Esophagus muscularis mucosa (tissue), 4 donors: Measurements from ENCODE around the gene NACA2. TPM values are rescaled to one million over a fixed set of nuclear protein-coding genes. Genes with fewer than 3 reads are reported as not detected.

ENCODE experiments used
- DNase-seq: peaks from one replicate; pipeline ENCODE4 v3.0.0-alpha.2; 2017; ENCODE audit errors: extremely low spot score
- H3K27ac ChIP-seq, 4 donors: fragments of 200-600 bp; sonication (generic); replicated peaks in 1 of 4; 1 replicate in 3 of 4; 2 replicates in 1 of 4; pipeline ENCODE4 v1.5.1; 2016 to 2019; ENCODE audit warnings: mild to moderate bottlenecking in 1 of 4
- H3K27me3 ChIP-seq, 4 donors: fragments of 200-600 bp; sonication (generic); one replicate each; pipeline versions ENCODE4 v1.5.1 to v1.6.0; 2016 to 2019
- H3K36me3 ChIP-seq, 4 donors: fragments of 200-600 bp; sonication (generic); one replicate each; pipeline ENCODE4 v1.5.1; 2016 to 2019
- H3K4me1 ChIP-seq, 4 donors: fragments of 200-600 bp; sonication (generic); one replicate each; pipeline ENCODE4 v1.5.1; 2016 to 2019
- H3K4me3 ChIP-seq, 4 donors: fragments of 200-600 bp; sonication (generic); 1 replicate in 2 of 4; 2 replicates in 2 of 4; pipeline ENCODE4 v1.5.1; 2016 to 2019; ENCODE audit warnings: mild to moderate bottlenecking in 4 of 4, moderate library complexity in 1 of 4
- H3K9me3 ChIP-seq, 4 donors: fragments of 200-600 bp; sonication (generic); 1 replicate in 3 of 4; 2 replicates in 1 of 4; pipeline ENCODE4 v1.5.1; 2016 to 2019
- EP300 ChIP-seq: sonication (generic); formaldehyde crosslinking; IDR thresholded peaks from one replicate; pipeline ENCODE4 v1.6.1; 2017; ENCODE audit warnings: antibody characterized with exemption
- POLR2A ChIP-seq: fragments of 450-650 bp; IDR thresholded peaks from one replicate; pipeline ENCODE4 v1.6.1; 2017; ENCODE audit warnings: antibody characterized with exemption, moderate library complexity, mild to moderate bottlenecking, low read depth
- POLR2AphosphoS5 ChIP-seq, 2 donors: sonication (generic); formaldehyde crosslinking; IDR thresholded peaks; one replicate each; pipeline ENCODE4 v1.6.1; 2017; ENCODE audit warnings: antibody characterized with exemption in 2 of 2
- WGBS: methylation state at CpG from one replicate; pipeline ENCODE4 v1.1.5; 2018; 5-methylcytosine and 5-hydroxymethylcytosine counted together
- intact Hi-C: fragments of 100-400 bp; cut with DNase I; formaldehyde crosslinking; loops from one replicate; pipeline ENCODE4 v1.15.1; 2023
- total RNA-seq, 4 donors: library from RNA; depleted of rRNA; stranded (reverse); fragments of >200 nt; gene quantifications; one replicate each; pipeline versions ENCODE4 v1.1.0 to v1.2.1, GENCODE V29; 2016
- TF ChIP-seq, protein P1 (sequence below), 3 experiments: fragments of 200-600 bp in 2 of 3; fragments of 450-650 bp in 1 of 3; sonication (generic) in 2 of 3; IDR thresholded peaks; one replicate each; pipeline ENCODE4 v1.5.1; 2017 to 2019; ENCODE audit warnings: antibody characterized with exemption in 3 of 3, mild to moderate bottlenecking in 2 of 3, moderate library complexity in 1 of 3

NACA2 gene
- total RNA-seq, 4 donors from 2014 or later, result not detected

DNA sequence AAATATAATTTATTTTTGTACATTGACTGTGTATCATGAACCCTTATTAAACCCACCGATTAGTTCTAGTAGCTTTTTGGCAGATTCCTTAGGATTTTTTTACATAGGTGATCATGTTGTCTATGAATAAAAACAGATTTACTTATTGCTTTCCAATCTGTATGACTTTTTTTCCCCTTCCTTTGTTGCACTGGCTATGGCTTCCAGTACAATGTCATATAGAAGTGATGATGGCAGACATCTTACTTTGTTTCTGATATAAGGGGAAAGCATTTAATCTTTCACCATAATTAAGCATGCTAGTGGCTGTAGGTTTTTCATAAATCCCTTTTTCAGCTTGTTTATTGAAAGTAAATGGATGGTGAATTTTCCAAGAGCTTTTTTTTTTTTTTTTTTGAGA is 28.9 kb upstream of the NACA2 start:
- no peak for DNase-seq
- WGBS, result 98% methylated on average over 1 of the region's 1 CpG
- Histone ChIP-seq H3K9me3 (peaks cover 0 to 11% (median 4%) of the 10 kb centered on the region in 4 donors), H3K36me3 (no peaks in the 10 kb centered on the region), H3K27ac (no peak overlapping the region), H3K4me1 (peaks cover 0 to 13% (median 8%) of the 10 kb centered on the region in 4 donors), H3K4me3 (no peak overlapping the region), H3K27me3 (no peaks in the 10 kb centered on the region)
- TF ChIP-seq EP300, result no peak
- TF ChIP-seq, protein P1, sequence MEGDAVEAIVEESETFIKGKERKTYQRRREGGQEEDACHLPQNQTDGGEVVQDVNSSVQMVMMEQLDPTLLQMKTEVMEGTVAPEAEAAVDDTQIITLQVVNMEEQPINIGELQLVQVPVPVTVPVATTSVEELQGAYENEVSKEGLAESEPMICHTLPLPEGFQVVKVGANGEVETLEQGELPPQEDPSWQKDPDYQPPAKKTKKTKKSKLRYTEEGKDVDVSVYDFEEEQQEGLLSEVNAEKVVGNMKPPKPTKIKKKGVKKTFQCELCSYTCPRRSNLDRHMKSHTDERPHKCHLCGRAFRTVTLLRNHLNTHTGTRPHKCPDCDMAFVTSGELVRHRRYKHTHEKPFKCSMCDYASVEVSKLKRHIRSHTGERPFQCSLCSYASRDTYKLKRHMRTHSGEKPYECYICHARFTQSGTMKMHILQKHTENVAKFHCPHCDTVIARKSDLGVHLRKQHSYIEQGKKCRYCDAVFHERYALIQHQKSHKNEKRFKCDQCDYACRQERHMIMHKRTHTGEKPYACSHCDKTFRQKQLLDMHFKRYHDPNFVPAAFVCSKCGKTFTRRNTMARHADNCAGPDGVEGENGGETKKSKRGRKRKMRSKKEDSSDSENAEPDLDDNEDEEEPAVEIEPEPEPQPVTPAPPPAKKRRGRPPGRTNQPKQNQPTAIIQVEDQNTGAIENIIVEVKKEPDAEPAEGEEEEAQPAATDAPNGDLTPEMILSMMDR (IDR thresholded peaks at IDR 0.05), result no peak
- TF ChIP-seq POLR2AphosphoS5 (IDR thresholded peaks at IDR 0.05), result no peak
- TF ChIP-seq POLR2A, result no peak
- intact Hi-C loops, result no loop called here

DNA sequence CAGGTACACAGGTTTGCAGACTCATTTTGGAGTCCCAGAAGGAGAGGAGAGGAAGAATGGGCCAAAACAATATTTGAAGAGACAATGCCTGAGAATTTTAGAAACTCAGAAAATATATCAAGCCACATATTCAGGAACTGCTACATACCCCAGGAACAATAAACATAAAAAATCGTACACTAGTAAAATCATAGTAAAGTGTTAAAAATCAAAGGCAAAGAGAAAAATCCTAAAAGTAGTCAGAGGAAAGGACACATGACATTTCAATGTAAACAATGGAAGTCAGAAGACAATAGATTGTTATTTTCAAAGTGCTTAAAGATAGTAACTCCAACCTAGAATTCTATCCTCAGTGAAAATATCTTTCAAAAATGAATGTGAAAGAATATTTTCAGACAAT is 28.5 kb upstream of the NACA2 start:
- H3K27ac ChIP-seq, result no peak overlapping the region
- no peak for DNase-seq
- no peak overlapping the region for H3K4me3 ChIP-seq
- H3K27me3 ChIP-seq, result no peaks in the 10 kb centered on the region
- TF ChIP-seq POLR2AphosphoS5 (IDR thresholded peaks at IDR 0.05) (no peak), POLR2A (no peak), EP300 (no peak)
- TF ChIP-seq, protein P1 (IDR thresholded peaks at IDR 0.05), result no peak
- H3K4me1 ChIP-seq, result peaks cover 0 to 13% (median 8%) of the 10 kb centered on the region in 4 donors
- intact Hi-C loops, result no loop called here
- WGBS, result 83% methylated on average over 1 of the region's 1 CpG
- H3K9me3 ChIP-seq, result peaks cover 0 to 11% (median 4%) of the 10 kb centered on the region in 4 donors
- H3K36me3 ChIP-seq, result no peaks in the 10 kb centered on the region

DNA sequence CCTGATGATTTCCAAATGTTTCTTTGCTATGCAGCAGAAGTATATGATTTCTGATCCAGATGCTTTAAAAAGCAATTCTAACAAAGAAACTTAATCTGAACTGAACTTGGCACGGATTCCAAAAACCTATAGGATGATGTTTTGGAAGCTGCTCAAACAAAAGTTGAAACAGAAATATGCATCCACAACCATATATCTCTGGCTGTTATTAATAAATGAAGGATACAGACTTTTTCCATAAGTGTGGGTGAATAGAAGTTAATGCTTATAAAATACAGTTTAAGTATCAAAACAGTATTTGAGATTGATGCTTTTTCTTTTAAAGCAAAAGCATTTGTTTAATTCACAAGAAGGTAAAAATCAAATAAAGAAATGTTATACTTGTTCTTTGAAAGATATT is 27.9 kb upstream of the NACA2 start:
- intact Hi-C loops, result no loop called here
- peaks cover 0 to 13% (median 8%) of the 10 kb centered on the region in 4 donors for H3K4me1 ChIP-seq
- no peaks in the 10 kb centered on the region for H3K36me3 ChIP-seq
- TF ChIP-seq POLR2AphosphoS5 (IDR thresholded peaks at IDR 0.05) (no peak), POLR2A (no peak), EP300 (no peak)
- H3K9me3 ChIP-seq, result peaks cover 0 to 11% (median 4%) of the 10 kb centered on the region in 4 donors
- no peak overlapping the region for H3K4me3 ChIP-seq
- WGBS, result 78% methylated on average over 1 of the region's 1 CpG
- no peaks in the 10 kb centered on the region for H3K27me3 ChIP-seq
- no peak for DNase-seq
- no peak overlapping the region for H3K27ac ChIP-seq

DNA sequence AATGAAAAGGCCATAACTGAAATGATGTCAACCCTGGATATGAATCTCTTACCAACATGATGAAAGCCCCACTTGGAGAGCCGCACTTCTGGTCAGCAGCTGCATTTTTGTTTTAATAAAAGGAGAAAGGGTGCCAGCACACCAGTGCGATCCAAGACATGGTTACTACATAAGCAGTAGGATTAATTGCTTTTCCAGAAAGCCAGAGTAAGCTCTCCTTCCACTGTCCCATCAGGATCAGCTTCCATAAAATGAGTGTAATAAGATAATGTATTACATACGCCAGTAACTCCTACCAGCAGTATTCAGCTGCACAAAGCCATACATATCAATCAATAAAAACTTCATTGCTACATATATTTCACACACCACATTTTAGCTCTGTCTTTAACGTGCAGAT is 26.3 kb upstream of the NACA2 start:
- no peak overlapping the region for H3K27ac ChIP-seq
- H3K9me3 ChIP-seq, result peaks cover 0 to 11% (median 4%) of the 10 kb centered on the region in 4 donors
- no peaks in the 10 kb centered on the region for H3K27me3 ChIP-seq
- WGBS, result 50% methylated on average over 4 of the region's 4 CpGs
- DNase-seq, result no peak
- H3K4me3 ChIP-seq, result no peak overlapping the region
- TF ChIP-seq, protein P1 (IDR thresholded peaks at IDR 0.05), result no peak
- no peak for TF ChIP-seq POLR2A
- intact Hi-C loops, result no loop called here
- no peaks in the 10 kb centered on the region for H3K36me3 ChIP-seq
- peaks cover 0 to 13% (median 8%) of the 10 kb centered on the region in 4 donors for H3K4me1 ChIP-seq

DNA sequence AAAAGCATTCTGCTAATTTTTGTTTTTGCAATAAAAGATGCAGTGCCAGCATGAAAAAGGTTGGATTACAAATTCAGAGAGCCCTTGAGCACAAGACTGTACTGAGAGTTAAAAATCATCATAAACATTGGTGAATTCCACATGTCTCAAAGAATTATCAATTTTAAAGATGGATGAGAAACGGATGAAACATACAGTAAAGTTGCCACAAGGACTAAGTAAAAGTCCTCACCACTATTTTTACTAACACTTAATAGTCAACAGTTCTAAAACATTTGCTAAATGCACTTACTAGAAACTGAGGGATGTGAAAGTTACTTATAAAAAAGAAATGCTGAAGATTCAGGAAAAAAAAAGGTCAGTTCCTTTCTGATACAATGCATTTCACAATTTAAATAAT is 25.8 kb upstream of the NACA2 start:
- Histone ChIP-seq H3K27me3 (no peaks in the 10 kb centered on the region), H3K27ac (no peak overlapping the region), H3K36me3 (no peaks in the 10 kb centered on the region), H3K4me1 (peaks cover 0 to 13% (median 8%) of the 10 kb centered on the region in 4 donors), H3K9me3 (peaks cover 0 to 11% (median 4%) of the 10 kb centered on the region in 4 donors), H3K4me3 (no peak overlapping the region)
- intact Hi-C loops, result no loop called here
- 50% methylated on average over 1 of the region's 1 CpG for WGBS
- no peak for DNase-seq
- TF ChIP-seq, protein P1 (IDR thresholded peaks at IDR 0.05), result no peak
- no peak for TF ChIP-seq POLR2A
- TF ChIP-seq EP300, result no peak
- TF ChIP-seq POLR2AphosphoS5 (IDR thresholded peaks at IDR 0.05), result no peak
